PC-3 (cell line): ENCODE results near the gene RHBDD2. TPM values are rescaled to one million over a fixed set of nuclear protein-coding genes. Genes with fewer than 3 reads are reported as not detected.

Experiments used
- ATAC-seq: fragments of 200-7000 bp; cut with Tn5 transposase; 2 replicates; pipeline ENCODE4 v1.9.1; 2020; ENCODE audit warnings: mild to moderate bottlenecking, moderate library complexity
- BruUV-seq: library from RNA; stranded (reverse); fragments of 400-500 nt; replicated peaks from 2 replicates; lab custom pipeline; 2021; lab: Mats Ljungman, UMichigan
- CTCF ChIA-PET: fragments of 300-600 bp; sonication (Branson Sonifier 250); formaldehyde crosslinking; loops from one replicate; lab custom pipeline; 2022; ENCODE audit warnings: antibody characterized with exemption; lab: Charles Lee
- POLR2A ChIA-PET: fragments of 300-600 bp; sonication (Branson Sonifier 250); formaldehyde crosslinking; loops from one replicate; lab custom pipeline; 2022; ENCODE audit warnings: antibody characterized with exemption; ENCODE audit not compliant: unreplicated experiment; lab: Charles Lee
- DNase-seq: peaks from one replicate; pipeline ENCODE4 v3.0.0-alpha.2; 2015
- H2AFZ ChIP-seq: fragments of 300-600 bp; sonication (generic); 2 replicates; pipeline ENCODE4 v1.6.0; 2016; ENCODE audit warnings: antibody characterized with exemption, low read length
- H3F3A ChIP-seq: fragments of 300-600 bp; sonication (generic); one replicate; pipeline ENCODE4 v1.6.0; 2017; ENCODE audit warnings: antibody characterized with exemption, low read length, control low read depth, mild to moderate bottlenecking; ENCODE audit not compliant: unreplicated experiment
- H3K27ac ChIP-seq: fragments of 300-600 bp; sonication (generic); 2 replicates; pipeline ENCODE4 v1.5.1; 2016; ENCODE audit warnings: mild to moderate bottlenecking, low read length
- H3K27me3 ChIP-seq: fragments of 300-600 bp; sonication (generic); 2 replicates; pipeline ENCODE4 v1.6.1; 2016; ENCODE audit warnings: low read length, mixed read lengths
- H3K36me3 ChIP-seq: fragments of 300-600 bp; sonication (generic); 2 replicates; pipeline ENCODE4 v1.6.1; 2016; ENCODE audit warnings: low read depth, mixed run types, low read length, mixed read lengths
- H3K4me1 ChIP-seq: fragments of 300-600 bp; sonication (generic); 2 replicates; pipeline ENCODE4 v1.5.1; 2016; ENCODE audit warnings: low read length; ENCODE audit not compliant: insufficient read depth
- H3K4me2 ChIP-seq: fragments of 300-600 bp; sonication (generic); 2 replicates; pipeline ENCODE4 v1.6.0; 2016; ENCODE audit warnings: low read length
- H3K4me3 ChIP-seq: fragments of 300-600 bp; sonication (generic); 2 replicates; pipeline ENCODE4 v1.5.1; 2016; ENCODE audit warnings: mild to moderate bottlenecking, low read length, mixed read lengths
- H3K79me2 ChIP-seq: fragments of 300-600 bp; sonication (generic); 2 replicates; pipeline ENCODE4 v1.6.1; 2017; ENCODE audit warnings: low read length, mixed read lengths
- H3K9ac ChIP-seq: fragments of 300-600 bp; sonication (generic); 2 replicates; pipeline ENCODE4 v1.6.0; 2016; ENCODE audit warnings: mild to moderate bottlenecking, low read length
- H3K9me2 ChIP-seq: fragments of 300-600 bp; sonication (generic); replicated peaks from 2 replicates; pipeline ENCODE4 v1.6.1; 2016; ENCODE audit warnings: mixed run types, low read length, mixed read lengths
- H3K9me3 ChIP-seq: fragments of 300-600 bp; sonication (generic); 2 replicates; pipeline ENCODE4 v1.6.1; 2016; ENCODE audit warnings: low read length, mixed read lengths
- H4K20me1 ChIP-seq: fragments of 300-600 bp; sonication (generic); 2 replicates; pipeline ENCODE4 v1.6.1; 2016; ENCODE audit warnings: low read length, mixed read lengths
- EZH2 ChIP-seq: fragments of 300-600 bp; sonication (generic); IDR thresholded peaks from one replicate; pipeline ENCODE4 v1.6.1; 2017; ENCODE audit warnings: antibody characterized with exemption, mild to moderate bottlenecking, low read length; ENCODE audit not compliant: unreplicated experiment
- EZH2phosphoT487 ChIP-seq: fragments of 300-600 bp; sonication (generic); IDR thresholded peaks from 2 replicates; pipeline ENCODE4 v1.6.1; 2018; ENCODE audit warnings: mild to moderate bottlenecking, antibody characterized with exemption, low read length, borderline replicate concordance
- intact Hi-C: fragments of 100-400 bp; cut with micrococcal nuclease; formaldehyde crosslinking; loops from 2 replicates; pipeline ENCODE4 v1.9.0; 2023
- total RNA-seq: library from RNA; depleted of rRNA; stranded (reverse); fragments of >200 nt; gene quantifications from 2 replicates; pipeline ENCODE4 v1.2.3, GENCODE V29; 2014
- TF ChIP-seq, protein P1 (sequence below): fragments of 300-600 bp; sonication (generic); conservative IDR thresholded peaks from 2 replicates; pipeline ENCODE4 v1.5.1; 2017; ENCODE audit warnings: antibody characterized with exemption, low read depth, mild to moderate bottlenecking, low read length

Gene RHBDD2
- total RNA-seq, 1 experiment from 2014 or later = 42.7 TPM

DNA sequence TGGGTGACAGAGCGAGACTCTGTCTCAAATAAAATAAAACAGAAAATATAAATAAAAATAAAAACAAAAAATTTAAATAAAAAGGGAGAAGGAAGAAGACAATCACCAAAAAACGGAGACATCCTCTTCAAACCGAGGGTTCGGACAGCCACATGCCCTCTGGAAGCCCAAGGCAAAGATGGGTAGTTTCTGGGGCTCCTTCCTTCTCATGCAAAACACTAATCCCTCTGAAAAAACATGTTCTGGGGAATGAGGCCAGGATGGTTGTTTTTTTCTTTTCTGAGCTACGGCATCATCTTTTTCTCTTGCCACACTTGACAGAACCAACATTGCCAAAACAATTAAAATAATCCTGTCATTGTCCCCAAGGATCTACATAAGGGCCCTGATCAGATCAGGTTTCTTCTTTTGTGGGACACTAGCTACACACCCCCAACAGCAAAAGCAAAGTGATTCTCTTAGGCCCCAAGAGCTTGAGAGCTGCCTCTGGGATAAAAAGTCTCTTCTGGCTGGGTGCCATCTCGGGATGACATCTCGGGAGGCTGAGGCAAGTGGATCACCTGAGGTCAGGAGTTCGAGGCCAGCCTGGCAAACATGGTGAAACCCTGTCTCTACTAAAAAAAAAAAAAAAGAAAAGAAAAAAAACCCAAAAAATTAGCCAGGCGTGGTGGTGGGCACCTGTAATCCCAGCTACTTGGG lies 21.9 kb downstream of the RHBDD2 start:
- Histone ChIP-seq H3K79me2 (no peaks in the 10 kb centered on the region), H3K4me2 (no peak overlapping the region), H3K4me1 (no peaks in the 10 kb centered on the region), H3K9me2 (no peaks in the 10 kb centered on the region), H2AFZ (no peak overlapping the region), H3F3A (no peaks in the 10 kb centered on the region), H3K27ac (no peak overlapping the region), H3K9ac (no peak overlapping the region), H3K27me3 (no peaks in the 10 kb centered on the region), H3K9me3 (no peaks in the 10 kb centered on the region), H4K20me1 (no peaks in the 10 kb centered on the region), H3K4me3 (no peak overlapping the region), H3K36me3 (no peaks in the 10 kb centered on the region)
- ATAC-seq = no peak
- intact Hi-C loops = no loop called here
- CTCF ChIA-PET = no interaction called here
- no peak for DNase-seq
- POLR2A ChIA-PET = interaction anchor here (0.6 kb wide), 1 partner anchor 406 kb away, joined by 6 read pairs; no protein-coding TSS in a partner anchor
- TF ChIP-seq, protein P1, sequence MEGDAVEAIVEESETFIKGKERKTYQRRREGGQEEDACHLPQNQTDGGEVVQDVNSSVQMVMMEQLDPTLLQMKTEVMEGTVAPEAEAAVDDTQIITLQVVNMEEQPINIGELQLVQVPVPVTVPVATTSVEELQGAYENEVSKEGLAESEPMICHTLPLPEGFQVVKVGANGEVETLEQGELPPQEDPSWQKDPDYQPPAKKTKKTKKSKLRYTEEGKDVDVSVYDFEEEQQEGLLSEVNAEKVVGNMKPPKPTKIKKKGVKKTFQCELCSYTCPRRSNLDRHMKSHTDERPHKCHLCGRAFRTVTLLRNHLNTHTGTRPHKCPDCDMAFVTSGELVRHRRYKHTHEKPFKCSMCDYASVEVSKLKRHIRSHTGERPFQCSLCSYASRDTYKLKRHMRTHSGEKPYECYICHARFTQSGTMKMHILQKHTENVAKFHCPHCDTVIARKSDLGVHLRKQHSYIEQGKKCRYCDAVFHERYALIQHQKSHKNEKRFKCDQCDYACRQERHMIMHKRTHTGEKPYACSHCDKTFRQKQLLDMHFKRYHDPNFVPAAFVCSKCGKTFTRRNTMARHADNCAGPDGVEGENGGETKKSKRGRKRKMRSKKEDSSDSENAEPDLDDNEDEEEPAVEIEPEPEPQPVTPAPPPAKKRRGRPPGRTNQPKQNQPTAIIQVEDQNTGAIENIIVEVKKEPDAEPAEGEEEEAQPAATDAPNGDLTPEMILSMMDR = no peak
- no peak for TF ChIP-seq EZH2phosphoT487
- TF ChIP-seq EZH2 = no peak
- no TSS peak for BruUV-seq

- ChIA-PET POLR2A (no interaction called here), CTCF (no interaction called here)
- ATAC-seq (peak; percentile 51), DNase-seq (peak; percentile 22)
- intact Hi-C loops = no loop called here
- Histone ChIP-seq H2AFZ (no peak overlapping the region), H3K9me2 (no peaks in the 10 kb centered on the region), H3K27me3 (no peaks in the 10 kb centered on the region), H3K79me2 (no peaks in the 10 kb centered on the region), H3F3A (no peaks in the 10 kb centered on the region), H3K4me2 (no peak overlapping the region), H3K36me3 (no peaks in the 10 kb centered on the region), H3K4me3 (no peak overlapping the region), H3K27ac (no peak overlapping the region), H3K9ac (no peak overlapping the region), H4K20me1 (no peaks in the 10 kb centered on the region), H3K4me1 (no peaks in the 10 kb centered on the region), H3K9me3 (no peaks in the 10 kb centered on the region)
- no TSS peak for BruUV-seq
- TF ChIP-seq EZH2 = no peak
- no peak for TF ChIP-seq EZH2phosphoT487
- TF ChIP-seq, protein P1 = no peak
Observed at GRCh38 chr7:75905785-75906604, 27.2 kb downstream of the RHBDD2 start.
